ENCODE data around the gene RBP3.

Gene RBP3

DNA sequence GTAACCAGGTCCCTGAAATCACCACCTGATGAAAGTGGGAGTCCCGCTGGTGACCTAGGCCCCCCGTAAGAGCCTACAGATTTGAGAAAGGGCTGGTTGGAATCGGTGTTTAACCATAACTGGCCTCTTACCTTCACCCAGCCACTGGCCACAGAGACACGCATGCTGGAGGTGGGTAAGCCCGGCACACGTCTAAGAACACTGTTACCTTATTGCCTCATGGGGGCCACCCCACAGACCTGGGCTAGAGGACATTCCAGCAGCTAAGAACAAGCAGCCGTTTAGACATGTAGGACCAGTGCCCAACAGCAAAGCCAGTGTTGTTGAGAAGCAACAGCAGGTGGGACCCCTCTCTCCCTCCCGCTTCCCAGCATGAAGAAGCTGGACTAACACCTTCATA is 28.4 kb upstream of the RBP3 start:
- DNase-seq = no peak

GRCh38 chr10:47320812-47321211 is 27.4 kb upstream of the RBP3 start:
- no peak for DNase-seq

GRCh38 chr10:47321521-47322195 is 26.5 kb upstream of the RBP3 start:
- no peak for DNase-seq

- no peak for DNase-seq
These were observed 25.7 kb upstream of the RBP3 start, which contains the start of gene GDF2 for GRCh38 chr10:47322300-47323061. Gene GDF2, plus strand, starts transcription at chr10:47322454. Its CDS starts 215 bp downstream, at chr10:47322669.

DNA sequence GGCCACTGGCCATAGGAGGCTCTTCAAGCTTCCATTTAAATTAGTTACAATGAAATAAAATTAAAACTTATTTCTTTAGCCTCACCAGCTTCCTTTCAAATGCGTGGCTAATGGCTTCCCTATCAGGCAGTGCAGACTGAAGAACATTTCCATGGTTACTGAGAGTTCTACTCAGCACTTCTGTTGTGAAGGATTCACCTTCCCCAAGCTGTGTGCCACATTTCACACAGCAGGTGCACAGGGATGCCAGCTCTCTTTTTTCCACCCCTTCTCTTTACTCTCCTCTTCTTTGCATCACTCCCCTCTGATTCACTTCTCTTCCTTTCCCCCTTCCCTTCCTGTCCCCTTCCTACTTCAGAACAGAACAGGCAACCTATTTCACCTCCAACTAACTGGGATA is 25.1 kb upstream of the RBP3 start:
- no peak for DNase-seq

DNA sequence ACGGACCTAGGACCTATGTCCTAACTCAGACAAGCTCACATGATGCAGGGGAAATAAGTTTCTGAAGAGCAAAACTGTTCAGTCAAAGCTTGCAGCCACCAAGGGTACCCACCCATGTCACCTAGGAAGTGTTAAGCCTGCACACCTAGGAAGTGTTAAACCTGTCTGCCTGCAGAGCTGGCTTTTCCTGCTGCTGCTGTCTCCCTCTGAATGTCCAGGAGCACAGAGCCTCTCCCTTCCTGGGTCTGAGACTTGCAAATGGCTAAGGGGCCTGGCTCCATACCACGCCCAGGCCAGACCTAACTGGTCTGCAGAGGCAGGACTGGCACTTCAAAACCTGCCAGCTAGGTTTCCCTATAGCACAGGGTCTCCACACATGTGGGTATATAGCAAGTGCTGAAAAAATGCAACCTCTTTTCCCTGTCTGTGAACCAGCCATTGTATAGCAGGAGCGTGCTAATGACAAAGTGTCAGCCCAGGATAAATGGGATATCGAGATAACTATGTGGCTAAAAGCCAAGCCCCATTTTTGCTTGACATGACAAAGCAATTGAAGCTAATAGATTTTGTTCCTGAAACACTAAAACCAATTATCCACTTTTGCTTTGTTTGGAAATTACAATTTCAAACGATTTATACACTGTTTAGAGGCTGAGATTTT is 24.4 kb upstream of the RBP3 start:
- no peak for DNase-seq

DNA sequence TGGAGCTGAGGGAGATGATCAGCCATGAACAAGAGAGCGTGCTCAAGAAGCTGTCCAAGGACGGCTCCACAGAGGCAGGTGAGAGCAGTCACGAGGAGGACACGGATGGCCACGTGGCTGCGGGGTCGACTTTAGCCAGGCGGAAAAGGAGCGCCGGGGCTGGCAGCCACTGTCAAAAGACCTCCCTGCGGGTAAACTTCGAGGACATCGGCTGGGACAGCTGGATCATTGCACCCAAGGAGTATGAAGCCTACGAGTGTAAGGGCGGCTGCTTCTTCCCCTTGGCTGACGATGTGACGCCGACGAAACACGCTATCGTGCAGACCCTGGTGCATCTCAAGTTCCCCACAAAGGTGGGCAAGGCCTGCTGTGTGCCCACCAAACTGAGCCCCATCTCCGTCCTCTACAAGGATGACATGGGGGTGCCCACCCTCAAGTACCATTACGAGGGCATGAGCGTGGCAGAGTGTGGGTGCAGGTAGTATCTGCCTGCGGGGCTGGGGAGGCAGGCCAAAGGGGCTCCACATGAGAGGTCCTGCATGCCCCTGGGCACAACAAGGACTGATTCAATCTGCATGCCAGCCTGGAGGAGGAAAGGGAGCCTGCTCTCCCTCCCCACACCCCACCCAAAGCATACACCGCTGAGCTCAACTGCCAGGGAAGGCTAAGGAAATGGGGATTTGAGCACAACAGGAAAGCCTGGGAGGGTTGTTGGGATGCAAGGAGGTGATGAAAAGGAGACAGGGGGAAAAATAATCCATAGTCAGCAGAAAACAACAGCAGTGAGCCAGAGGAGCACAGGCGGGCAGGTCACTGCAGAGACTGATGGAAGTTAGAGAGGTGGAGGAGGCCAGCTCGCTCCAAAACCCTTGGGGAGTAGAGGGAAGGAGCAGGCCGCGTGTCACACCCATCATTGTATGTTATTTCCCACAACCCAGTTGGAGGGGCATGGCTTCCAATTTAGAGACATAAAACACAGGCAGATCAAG is 22.6 kb upstream of the RBP3 start:
- no peak for DNase-seq

DNA sequence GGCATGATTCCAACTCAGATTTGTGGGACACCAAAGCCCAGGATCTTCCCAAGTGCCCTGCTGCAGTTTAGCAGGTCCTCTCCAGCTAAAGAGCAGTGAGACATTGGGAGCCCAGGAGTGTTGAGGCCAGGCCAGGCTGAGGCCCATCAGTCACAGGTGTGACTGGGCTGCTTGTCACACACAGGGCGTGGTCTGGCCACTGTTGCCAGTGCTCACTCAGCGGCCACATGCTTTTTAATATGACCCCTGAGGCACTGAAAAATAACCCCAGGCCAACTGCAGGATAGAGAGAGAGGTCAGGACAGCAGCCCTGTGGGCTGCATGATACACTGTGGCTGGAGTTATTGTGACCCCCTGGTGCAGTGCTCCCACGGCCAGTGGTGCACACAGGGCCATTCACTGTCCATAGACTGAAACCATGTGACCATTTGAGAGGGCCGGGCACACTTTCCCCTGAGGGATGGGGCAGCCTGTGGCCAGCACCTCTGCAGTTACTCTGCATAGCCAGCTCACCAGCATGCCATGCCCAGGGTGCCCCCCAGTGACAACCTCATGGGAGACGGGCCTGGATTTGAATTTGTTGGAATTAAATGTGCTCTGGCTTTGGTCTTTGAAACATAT is 21.7 kb upstream of the RBP3 start:
- DNase-seq = no peak

- no peak for DNase-seq
These were observed 21.2 kb upstream of the RBP3 start for GRCh38 chr10:47326927-47327330.

DNA sequence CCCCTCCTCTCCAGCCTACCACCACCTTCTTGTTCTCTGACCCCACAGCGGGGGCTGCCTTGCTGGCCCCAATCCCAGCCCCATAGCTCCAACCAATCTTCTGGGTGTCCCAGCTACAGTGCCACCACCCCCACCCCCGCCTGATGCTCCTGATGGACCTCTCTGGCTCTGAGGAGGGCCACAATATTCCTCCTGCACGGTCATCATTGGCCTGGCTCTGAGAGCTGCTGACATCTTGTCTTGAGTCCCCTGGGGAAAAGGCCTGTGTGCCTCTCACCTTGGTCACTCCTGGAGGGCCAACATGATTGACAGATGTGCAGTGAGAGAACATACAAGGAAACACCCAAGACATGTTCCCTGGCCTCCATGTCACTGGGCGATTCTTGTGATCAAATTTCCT is 18.3 kb upstream of the RBP3 start:
- DNase-seq = no peak

DNA sequence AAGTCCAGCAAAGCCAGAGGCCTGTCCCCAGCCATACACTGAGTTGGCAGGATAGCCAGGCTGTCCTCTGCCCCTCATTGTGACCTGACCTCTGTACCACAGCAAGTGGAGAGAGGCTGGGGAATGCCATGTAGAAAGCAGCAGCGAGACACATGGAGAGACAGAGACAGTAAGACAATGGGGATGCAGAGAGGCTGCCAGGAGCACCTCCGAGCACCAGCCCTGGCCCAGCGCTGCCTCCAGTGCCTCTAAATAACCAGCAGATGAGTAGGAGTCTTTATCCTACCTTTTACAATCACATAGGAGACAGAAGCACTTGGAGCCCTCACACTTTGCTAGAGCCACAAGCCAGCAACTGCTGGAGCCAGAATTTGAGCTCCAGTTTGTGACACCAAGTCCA is 17.8 kb upstream of the RBP3 start:
- DNase-seq = no peak

GRCh38 chr10:47330804-47331203 is 17.4 kb upstream of the RBP3 start:
- no peak for DNase-seq

GRCh38 chr10:47331491-47331890 is 16.7 kb upstream of the RBP3 start:
- DNase-seq = no peak

DNA sequence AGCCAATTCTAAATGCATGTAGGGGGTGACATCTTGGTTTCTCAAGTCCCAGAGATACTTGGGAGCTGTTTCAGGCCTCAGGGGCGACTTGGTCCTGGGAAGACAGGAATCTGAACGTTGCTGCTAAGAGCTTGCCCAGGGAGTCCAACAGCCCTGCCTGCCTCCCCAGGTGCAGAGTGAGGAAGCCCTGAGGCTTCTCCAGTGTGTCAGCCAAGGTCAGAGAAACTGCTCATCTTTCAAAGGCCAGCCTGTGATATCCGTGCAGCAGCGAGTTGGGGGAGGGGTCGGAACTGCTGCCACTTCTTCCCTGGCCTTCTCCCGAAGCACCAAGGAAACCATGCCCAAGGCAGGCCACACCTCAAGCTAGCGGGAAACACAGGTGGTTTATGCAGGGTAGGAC is 16.2 kb upstream of the RBP3 start:
- no peak for DNase-seq

- DNase-seq = no peak
These were observed 15.8 kb upstream of the RBP3 start for GRCh38 chr10:47332371-47332770.

DNA sequence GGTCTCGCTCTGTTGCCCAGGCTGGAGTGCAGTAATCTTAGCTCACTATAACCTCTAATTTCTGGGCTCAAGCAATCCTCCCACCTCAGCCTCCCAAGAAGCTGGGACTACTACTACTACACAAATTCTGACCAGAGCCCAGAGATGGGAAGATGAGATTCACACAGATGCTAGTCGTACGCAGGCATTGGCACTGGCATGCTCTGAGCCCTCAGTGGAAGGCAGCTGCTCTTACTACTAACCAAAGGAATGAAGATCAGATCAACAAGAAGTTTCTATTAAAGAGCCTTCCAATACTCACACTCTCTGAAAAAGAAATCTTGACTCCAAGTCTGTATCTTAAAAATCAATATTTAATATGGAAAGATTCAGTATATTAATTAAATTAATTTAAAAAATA is 15.2 kb upstream of the RBP3 start:
- DNase-seq = no peak

DNA sequence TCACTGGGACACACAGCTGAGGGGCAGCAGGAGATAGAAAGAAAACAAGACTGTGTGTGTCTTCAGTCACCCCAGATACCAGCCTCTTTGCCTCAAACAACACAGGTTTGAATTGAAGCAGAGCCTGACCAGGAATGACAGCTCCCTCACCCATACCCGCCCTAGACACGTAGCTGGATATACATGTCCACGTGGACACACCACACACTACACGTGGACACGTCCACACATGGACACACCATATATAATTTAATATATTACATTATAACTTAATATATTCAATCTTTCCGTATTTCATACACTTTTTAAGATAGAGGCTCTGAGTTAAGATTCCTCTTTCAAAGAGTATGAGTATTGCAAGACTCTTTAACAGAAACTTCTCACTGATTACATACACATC is 14.6 kb upstream of the RBP3 start:
- no peak for DNase-seq

GRCh38 chr10:47334466-47335295 is 13.5 kb upstream of the RBP3 start:
- DNase-seq = no peak

- DNase-seq = no peak
These were observed 12.3 kb upstream of the RBP3 start for GRCh38 chr10:47335906-47336305.

DNA sequence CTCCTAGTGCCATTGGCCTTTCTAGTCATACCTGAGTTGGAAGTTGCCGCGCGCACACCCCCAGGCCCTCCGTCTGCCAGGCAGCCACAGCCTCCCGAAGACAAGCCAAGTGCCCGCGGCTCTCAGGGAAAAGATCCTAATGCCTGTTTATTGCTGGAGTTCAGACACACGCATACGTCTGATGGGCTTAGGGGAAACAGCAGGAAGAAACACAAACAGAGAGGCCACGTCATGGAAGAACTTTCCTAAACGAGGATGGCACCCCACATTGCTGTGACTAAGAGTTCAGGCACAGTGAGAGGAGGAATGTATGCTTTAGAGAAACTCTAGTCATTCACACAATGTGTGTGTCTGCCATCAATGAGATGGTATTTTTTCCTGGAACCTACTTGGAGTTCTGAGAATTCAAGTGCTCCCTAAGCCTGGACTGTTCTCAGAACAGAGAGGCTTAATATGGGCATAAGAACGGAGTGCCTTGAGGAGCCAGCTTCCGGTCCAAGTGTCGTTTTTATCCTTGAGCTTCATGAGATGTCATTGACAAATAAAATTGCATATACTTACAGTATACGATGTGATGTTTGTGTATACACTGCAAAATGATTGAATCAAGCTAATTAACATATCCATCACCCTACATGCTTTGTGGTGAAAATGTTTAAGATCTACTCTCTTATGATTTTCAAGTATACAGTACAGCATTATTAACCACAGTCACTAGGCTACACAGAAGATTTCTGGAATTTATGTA is 11.6 kb upstream of the RBP3 start:
- no peak for DNase-seq

- no peak for DNase-seq
These were observed 10.9 kb upstream of the RBP3 start for GRCh38 chr10:47337310-47337709.

All from stimulated activated CD4-positive, alpha-beta T cell treated with anti-CD3 and anti-CD28 coated beads, Interleukin-4, amount 100 ng/mL, for 4 hours (primary cell).